Thyroid gland (tissue), 4 donors: ENCODE measurements around the gene ZFYVE26. TPM values are rescaled to one million over a fixed set of nuclear protein-coding genes. Genes with fewer than 3 reads are reported as not detected.
"Not testable (repeated sequence)": the region's sequence is repeated elsewhere in the genome, so short reads cannot be mapped to it uniquely, and the experiment has no call there.

ENCODE experiments used
- DNase-seq, 2 donors: peaks; one replicate each; pipeline ENCODE4 v3.0.0-alpha.2; 2019
- H3K27ac ChIP-seq, 3 donors: fragments of 200-600 bp; sonication (generic); 1 replicate in 2 of 3; 2 replicates in 1 of 3; pipeline ENCODE4 v1.5.1; 2016 to 2019; ENCODE audit warnings: mild to moderate bottlenecking in 1 of 3, moderate library complexity in 1 of 3
- H3K27me3 ChIP-seq: fragments of 200-600 bp; sonication (generic); one replicate; pipeline ENCODE4 v1.5.1; 2019
- H3K36me3 ChIP-seq, 2 donors: fragments of 200-600 bp; sonication (generic); one replicate each; pipeline ENCODE4 v1.5.1; 2016 to 2019
- H3K4me1 ChIP-seq, 2 donors: fragments of 200-600 bp; sonication (generic); one replicate each; pipeline ENCODE4 v1.5.1; 2017 to 2019
- H3K4me3 ChIP-seq, 3 donors: fragments of 200-600 bp; sonication (generic); replicated peaks in 1 of 3; 1 replicate in 2 of 3; 2 replicates in 1 of 3; pipeline ENCODE4 v1.5.1; 2016; ENCODE audit warnings: mild to moderate bottlenecking in 1 of 3
- H3K9me3 ChIP-seq: fragments of 200-600 bp; sonication (generic); one replicate; pipeline ENCODE4 v1.5.1; 2017
- CTCF ChIP-seq, 6 experiments: fragments of 200-600 bp in 3 of 6; fragments of 450-650 bp in 3 of 6; sonication (generic) in 3 of 6; IDR thresholded peaks; one replicate each; pipeline ENCODE4 v1.5.1; 2016 to 2019; ENCODE audit warnings: antibody characterized with exemption in 6 of 6, mild to moderate bottlenecking in 2 of 6, inconsistent platforms in 1 of 6, moderate library complexity in 1 of 6
- POLR2A ChIP-seq, 2 donors: fragments of 450-650 bp; IDR thresholded peaks; one replicate each; pipeline ENCODE4 v1.6.1; 2017; ENCODE audit warnings: antibody characterized with exemption in 2 of 2, mild to moderate bottlenecking in 2 of 2, moderate library complexity in 1 of 2
- WGBS, 2 donors: methylation state at CpG; one replicate each; pipeline ENCODE4 v1.1.5; 2017; 5-methylcytosine and 5-hydroxymethylcytosine counted together
- intact Hi-C: fragments of 100-400 bp; cut with DNase I; formaldehyde crosslinking; loops from one replicate; pipeline ENCODE4 v1.15.1; 2023
- total RNA-seq, 4 donors: library from RNA; depleted of rRNA; stranded (reverse); fragments of >200 nt; gene quantifications; one replicate each; pipeline ENCODE4 v1.2.3, GENCODE V29; 2016

ZFYVE26 gene
- total RNA-seq, 4 donors from 2014 or later, result 21.5 to 49.7 (median 37.1) TPM

GRCh38 chr14:67710209-67710608, 106.2 kb downstream of the ZFYVE26 start:
- intact Hi-C loops, result no loop called here
- Histone ChIP-seq H3K27ac (no peak overlapping the region), H3K9me3 (no peaks in the 10 kb centered on the region), H3K4me1 (no peaks in the 10 kb centered on the region), H3K4me3 (no peak overlapping the region), H3K36me3 (no peaks in the 10 kb centered on the region), H3K27me3 (no peaks in the 10 kb centered on the region)
- TF ChIP-seq POLR2A (IDR thresholded peaks at IDR 0.05) (no peak), CTCF (IDR thresholded peaks at IDR 0.05) (no peak)
- no peak for DNase-seq
- WGBS, 2 donors, result 90 to 94% methylated on average over 2 of the region's 2 CpGs

- H3K9me3 ChIP-seq, DNase-seq, H3K27me3 ChIP-seq, H3K27ac ChIP-seq, H3K4me1 ChIP-seq, H3K36me3 ChIP-seq, H3K4me3 ChIP-seq: not testable (repeated sequence)
- 78 to 88% methylated on average over 1 of the region's 1 CpG for WGBS, 2 donors
- intact Hi-C loops, result loop anchor here (10.0 kb wide), 1 partner anchor 285 kb away; no protein-coding TSS in a partner anchor
These were observed 106.6 kb downstream of the ZFYVE26 start for GRCh38 chr14:67709796-67710195.

GRCh38 chr14:67709346-67709745, 107.0 kb downstream of the ZFYVE26 start:
- not testable (repeated sequence) for H3K36me3 ChIP-seq, H3K4me1 ChIP-seq, DNase-seq, H3K9me3 ChIP-seq, H3K4me3 ChIP-seq, H3K27me3 ChIP-seq, H3K27ac ChIP-seq
- intact Hi-C loops, result loop anchor here (10.0 kb wide), 1 partner anchor 285 kb away; no protein-coding TSS in a partner anchor

- H3K36me3 ChIP-seq, result no peaks in the 10 kb centered on the region
These were observed 111.2 kb downstream of the ZFYVE26 start for GRCh38 chr14:67705211-67705610.

GRCh38 chr14:67704484-67705089, 111.8 kb downstream of the ZFYVE26 start:
- intact Hi-C loops, result loop anchor here (10.0 kb wide), 1 partner anchor 280 kb away; no protein-coding TSS in a partner anchor
- Histone ChIP-seq H3K27me3 (no peaks in the 10 kb centered on the region), H3K27ac (no peak overlapping the region), H3K4me1 (no peaks in the 10 kb centered on the region), H3K36me3 (no peaks in the 10 kb centered on the region), H3K4me3 (no peak overlapping the region), H3K9me3 (no peaks in the 10 kb centered on the region)
- TF ChIP-seq CTCF (IDR thresholded peaks at IDR 0.05) (peak in 5 of 6 experiments; percentile 40 to 85 (median 74)), POLR2A (IDR thresholded peaks at IDR 0.05) (no peak)
- WGBS, 2 donors, result 0 to 2% methylated on average over 3 of the region's 3 CpGs
- DNase-seq, result no peak

More at GRCh38 chr14:67705211-67705610, 111.2 kb downstream of the ZFYVE26 start:
- H3K9me3 ChIP-seq, result no peaks in the 10 kb centered on the region
- no peak overlapping the region for H3K4me3 ChIP-seq
- no peak for TF ChIP-seq POLR2A (IDR thresholded peaks at IDR 0.05)
- no peak for TF ChIP-seq CTCF (IDR thresholded peaks at IDR 0.05)
- intact Hi-C loops, result loop anchor here (10.0 kb wide), 1 partner anchor 280 kb away; no protein-coding TSS in a partner anchor
- WGBS, 2 donors, result 66 to 68% methylated on average over 3 of the region's 3 CpGs
- H3K4me1 ChIP-seq, result no peaks in the 10 kb centered on the region
- no peaks in the 10 kb centered on the region for H3K27me3 ChIP-seq
- no peak for DNase-seq
- no peak overlapping the region for H3K27ac ChIP-seq

- H3K27me3 ChIP-seq, result no peaks in the 10 kb centered on the region
- no peaks in the 10 kb centered on the region for H3K9me3 ChIP-seq
- H3K27ac ChIP-seq, result no peak overlapping the region
- intact Hi-C loops, result loop anchor here (10.0 kb wide), 1 partner anchor 279 kb away; no protein-coding TSS in a partner anchor
- H3K36me3 ChIP-seq, result no peaks in the 10 kb centered on the region
- no peak for DNase-seq
- no peak for TF ChIP-seq CTCF (IDR thresholded peaks at IDR 0.05)
- no peak for TF ChIP-seq POLR2A (IDR thresholded peaks at IDR 0.05)
- 55 to 59% methylated on average over 3 of the region's 3 CpGs for WGBS, 2 donors
- no peaks in the 10 kb centered on the region for H3K4me1 ChIP-seq
- no peak overlapping the region for H3K4me3 ChIP-seq
These were observed 112.4 kb downstream of the ZFYVE26 start for GRCh38 chr14:67703997-67704396.

GRCh38 chr14:67701492-67701891, 114.9 kb downstream of the ZFYVE26 start, which contains the start of gene RDH12:
TSS of gene RDH12 (plus strand) at chr14:67701886. CDS start at chr14:67722643, 20,757 bp downstream.
- H3K36me3 ChIP-seq, H3K27ac ChIP-seq, H3K4me1 ChIP-seq, H3K4me3 ChIP-seq, DNase-seq, H3K27me3 ChIP-seq, H3K9me3 ChIP-seq: not testable (repeated sequence)
- 87 to 92% methylated on average over 8 of the region's 8 CpGs for WGBS, 2 donors
- intact Hi-C loops, result loop anchor here (10.0 kb wide), 1 partner anchor 277 kb away; no protein-coding TSS in a partner anchor
